KBM-7 (cell line): ENCODE results near the gene MROH2A.
A peak's percentile ranks its signal among the peaks of the same experiment; 100 is the strongest.

Experiments
- DNase-seq: peaks from one replicate; pipeline ENCODE4 v3.0.0-alpha.2; 2015
- in situ Hi-C: fragments of 300-500 bp; cut with MboI; formaldehyde crosslinking; loops from 2 replicates; pipeline ENCODE4 v1.14.3; 2020; ENCODE audit warnings: low sequenced_read_pairs, low pct_unique_long_range_greater_than_20kb, mixed read lengths

MROH2A gene

GRCh38 chr2:233831011-233831721 lies 53.0 kb downstream of the MROH2A start:
- in situ Hi-C loops, result no loop called here
- no peak for DNase-seq

- DNase-seq, result no peak
- in situ Hi-C loops, result no loop called here
Observed at GRCh38 chr2:233831861-233832260, 53.7 kb downstream of the MROH2A start.

GRCh38 chr2:233832414-233832813 lies 54.3 kb downstream of the MROH2A start:
- in situ Hi-C loops, result no loop called here
- no peak for DNase-seq

- in situ Hi-C loops, result no loop called here
- peak; percentile 34 for DNase-seq
Observed at GRCh38 chr2:233832869-233833311, 54.8 kb downstream of the MROH2A start.

GRCh38 chr2:233833345-233833744 lies 55.2 kb downstream of the MROH2A start:
- DNase-seq, result no peak
- in situ Hi-C loops, result no loop called here

GRCh38 chr2:233835230-233836186 lies 57.4 kb downstream of the MROH2A start:
- in situ Hi-C loops, result no loop called here
- DNase-seq, result no peak

GRCh38 chr2:233836359-233836758 lies 58.2 kb downstream of the MROH2A start:
- in situ Hi-C loops, result no loop called here
- no peak for DNase-seq

- no peak for DNase-seq
- in situ Hi-C loops, result no loop called here
Observed at GRCh38 chr2:233837694-233838229, 59.6 kb downstream of the MROH2A start.

GRCh38 chr2:233838251-233838650 lies 60.1 kb downstream of the MROH2A start:
- in situ Hi-C loops, result no loop called here
- no peak for DNase-seq

- in situ Hi-C loops, result no loop called here
- DNase-seq, result no peak
Observed at GRCh38 chr2:233838726-233839446, 60.8 kb downstream of the MROH2A start.

- in situ Hi-C loops, result no loop called here
- DNase-seq, result no peak
Observed at GRCh38 chr2:233839447-233839820, 61.3 kb downstream of the MROH2A start.

GRCh38 chr2:233840520-233840919 lies 62.4 kb downstream of the MROH2A start:
- in situ Hi-C loops, result no loop called here

GRCh38 chr2:233841183-233841582 lies 63.1 kb downstream of the MROH2A start:
- no peak for DNase-seq
- in situ Hi-C loops, result no loop called here

More at GRCh38 chr2:233840520-233840919, 62.4 kb downstream of the MROH2A start:
- no peak for DNase-seq

GRCh38 chr2:233844064-233844807 lies 66.1 kb downstream of the MROH2A start:
- DNase-seq, result no peak
- in situ Hi-C loops, result no loop called here

GRCh38 chr2:233844836-233845235 lies 66.7 kb downstream of the MROH2A start:
- in situ Hi-C loops, result no loop called here
- DNase-seq, result no peak

- in situ Hi-C loops, result no loop called here
- no peak for DNase-seq
Observed at GRCh38 chr2:233845301-233846060, 67.4 kb downstream of the MROH2A start.

- no peak for DNase-seq
- in situ Hi-C loops, result no loop called here
Observed at GRCh38 chr2:233846387-233847247, 68.5 kb downstream of the MROH2A start.
